ENCODE data around the gene NAV2. TPM values are rescaled to one million over a fixed set of nuclear protein-coding genes. Genes with fewer than 3 reads are reported as not detected.

Gene NAV2
- total RNA-seq, 1 experiment from 2014 or later = 139 TPM

- Mint-ChIP-seq H3K9me3 (ENCODE audit: unreplicated experiment) (no peaks in the 10 kb centered on the region), H3K36me3 (ENCODE audit: insufficient read depth, unreplicated experiment) (peaks cover 100% of the 10 kb centered on the region), H3K4me3 (ENCODE audit: unreplicated experiment) (peak overlapping the region; percentile 30), H3K27ac (ENCODE audit: low read depth, unreplicated experiment) (peak overlapping the region; percentile 93), H3K27me3 (ENCODE audit: insufficient read depth, unreplicated experiment) (no peaks in the 10 kb centered on the region), H3K4me1 (ENCODE audit: insufficient read depth, unreplicated experiment) (peaks cover 59% of the 10 kb centered on the region)
- no TSS peak for BruUV-seq (replicated peaks)
- no peak for DNase-seq (ENCODE audit: unreplicated experiment)
- intact Hi-C loops (cut with micrococcal nuclease) = no loop called here
- no peak for TF ChIP-seq CTCF (IDR thresholded peaks at IDR 0.05; ENCODE audit: unreplicated experiment)
- ChIA-PET POLR2A (interaction anchor here (1.1 to 22.8 kb wide), 8 partner anchors 8 to 100 kb away, joined by 4 to 691 read pairs (median 14); no protein-coding TSS in a partner anchor), CTCF (interaction anchor here (0.7 to 3.4 kb wide), 13 partner anchors 15 to 331 kb away, joined by 3 to 15 read pairs (median 4); no protein-coding TSS in a partner anchor)
Observed at GRCh38 chr11:20050048-20050447, 337.4 kb downstream of the NAV2 start.

DNA sequence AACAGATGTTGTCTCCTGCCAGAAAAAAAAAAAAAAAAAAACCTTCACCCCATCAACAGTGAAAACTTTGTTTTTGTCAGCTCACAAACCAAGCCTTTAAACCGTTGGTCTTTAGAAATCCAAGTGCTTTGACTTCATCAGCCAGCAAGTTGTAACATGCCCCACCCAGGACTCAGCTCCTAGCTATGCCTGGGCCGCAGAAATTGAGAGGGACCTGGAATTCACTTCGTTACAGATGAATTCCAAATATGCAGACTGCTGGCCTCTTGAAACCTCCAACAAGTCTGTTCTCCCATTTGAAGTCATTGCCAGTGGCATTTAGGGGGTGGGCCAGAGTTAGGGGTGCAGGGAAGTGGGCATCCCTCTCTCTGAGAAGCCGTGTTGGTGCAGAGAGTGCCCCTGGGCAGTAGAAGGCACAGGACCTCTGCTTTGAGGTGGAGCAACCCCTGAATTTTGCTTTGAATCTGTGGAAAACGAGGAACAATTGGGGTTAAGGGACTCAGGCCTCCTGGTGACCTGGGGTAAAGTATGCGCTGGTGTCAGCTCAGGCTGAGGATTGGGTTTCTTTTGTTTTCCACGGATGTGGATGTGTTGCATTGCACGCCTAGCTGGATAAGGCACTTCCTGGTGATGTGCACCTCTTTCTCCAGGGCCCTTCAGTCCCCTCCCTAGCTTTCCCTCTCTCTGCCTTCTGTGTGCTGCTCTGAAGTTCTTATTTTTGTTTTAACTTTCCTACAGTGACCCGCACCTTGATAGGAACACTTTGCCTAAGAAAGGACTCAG lies 338.1 kb downstream of the NAV2 start:
- intact Hi-C loops (cut with micrococcal nuclease) = no loop called here
- POLR2A ChIA-PET = interaction anchor here (0.6 to 22.8 kb wide), 13 partner anchors 7 to 1731 kb away, joined by 3 to 691 read pairs (median 4); no protein-coding TSS in a partner anchor
- no peaks in the 10 kb centered on the region for H3K27me3 Mint-ChIP-seq (ENCODE audit: insufficient read depth, unreplicated experiment)
- peaks cover 100% of the 10 kb centered on the region for H3K36me3 Mint-ChIP-seq (ENCODE audit: insufficient read depth, unreplicated experiment)
- H3K4me1 Mint-ChIP-seq (ENCODE audit: insufficient read depth, unreplicated experiment) = peaks cover 66% of the 10 kb centered on the region
- peak; percentile 77 for DNase-seq (ENCODE audit: unreplicated experiment)
- peak overlapping the region; percentile 30 for H3K4me3 Mint-ChIP-seq (ENCODE audit: unreplicated experiment)
- CTCF ChIA-PET = interaction anchor here (0.6 to 3.4 kb wide), 14 partner anchors 12 to 494 kb away, joined by 3 to 15 read pairs (median 4); no protein-coding TSS in a partner anchor
- H3K9me3 Mint-ChIP-seq (ENCODE audit: unreplicated experiment) = no peaks in the 10 kb centered on the region
- no TSS peak for BruUV-seq (replicated peaks)
- H3K27ac Mint-ChIP-seq (ENCODE audit: low read depth, unreplicated experiment) = peak overlapping the region; percentile 93
- no peak for TF ChIP-seq CTCF (IDR thresholded peaks at IDR 0.05; ENCODE audit: unreplicated experiment)

DNA sequence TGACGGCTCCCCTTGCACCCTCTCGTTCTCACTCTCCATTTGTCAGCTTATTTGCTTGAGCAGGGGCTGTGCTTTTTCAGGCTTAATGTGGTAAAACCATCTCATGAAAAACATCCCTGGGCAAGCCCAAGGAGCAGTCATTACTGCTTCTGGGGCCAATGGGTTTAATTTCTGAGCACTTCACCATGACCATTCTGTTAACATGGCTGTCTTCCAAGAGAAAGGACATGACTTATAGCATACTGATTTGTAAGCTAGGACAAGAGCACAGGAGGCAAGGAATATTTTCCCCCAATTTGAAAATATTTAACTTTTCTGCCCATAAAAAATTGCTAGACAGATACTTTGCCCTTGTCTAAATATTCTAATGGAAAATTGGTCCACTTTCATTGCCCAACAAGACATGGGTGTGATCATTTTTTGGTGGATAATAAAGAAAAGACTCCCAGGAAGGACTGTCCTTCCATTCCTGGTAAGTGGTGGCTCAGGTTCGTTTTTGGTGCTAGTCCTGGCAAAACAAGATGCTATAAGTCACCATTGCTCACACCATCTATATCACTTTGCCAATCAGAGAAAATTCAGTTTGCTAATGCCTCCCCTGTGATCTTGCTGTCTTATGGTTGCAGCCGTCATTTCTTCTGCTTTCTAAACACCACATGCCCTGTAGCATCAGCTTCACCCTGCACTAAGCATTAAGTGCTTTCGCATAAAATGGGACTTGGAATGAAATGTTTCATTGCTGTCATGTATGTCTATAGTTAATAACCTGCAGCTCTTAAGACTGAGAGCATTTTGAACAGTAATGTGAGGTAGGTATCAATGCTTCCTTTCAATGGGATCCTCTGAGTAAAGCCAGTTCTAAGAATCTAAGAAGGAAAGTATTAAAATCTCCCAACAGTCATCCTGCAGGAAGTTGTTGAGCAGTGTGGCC lies 339.1 kb downstream of the NAV2 start:
- intact Hi-C loops (cut with micrococcal nuclease) = no loop called here
- ChIA-PET POLR2A (interaction anchor here (0.6 to 22.8 kb wide), 7 partner anchors 9 to 496 kb away, joined by 3 to 691 read pairs (median 12); no protein-coding TSS in a partner anchor), CTCF (interaction anchor here (0.7 to 3.4 kb wide), 10 partner anchors 16 to 113 kb away, joined by 3 to 15 read pairs (median 6); no protein-coding TSS in a partner anchor)
- Mint-ChIP-seq H3K36me3 (ENCODE audit: insufficient read depth, unreplicated experiment) (peaks cover 100% of the 10 kb centered on the region), H3K27me3 (ENCODE audit: insufficient read depth, unreplicated experiment) (no peaks in the 10 kb centered on the region), H3K27ac (ENCODE audit: low read depth, unreplicated experiment) (peak overlapping the region; percentile 93), H3K4me1 (ENCODE audit: insufficient read depth, unreplicated experiment) (peaks cover 70% of the 10 kb centered on the region), H3K4me3 (ENCODE audit: unreplicated experiment) (no peak overlapping the region), H3K9me3 (ENCODE audit: unreplicated experiment) (no peaks in the 10 kb centered on the region)
- no peak for DNase-seq (ENCODE audit: unreplicated experiment)
- no peak for TF ChIP-seq CTCF (IDR thresholded peaks at IDR 0.05; ENCODE audit: unreplicated experiment)
- BruUV-seq (replicated peaks) = no TSS peak
